HG02840 (cell line): ENCODE results near the gene REV3L.
"Not testable (repeated sequence)": the region's sequence is repeated elsewhere in the genome, so short reads cannot be mapped to it uniquely, and the experiment has no call there.

ENCODE experiments used
- ATAC-seq: cut with Tn5 transposase; IDR thresholded peaks from one replicate; pipeline ENCODE4 v1.9.1; 2021; ENCODE audit warnings: mild to moderate bottlenecking, moderate library complexity, moderate number of reproducible peaks; ENCODE audit not compliant: unreplicated experiment, low FRiP score

REV3L gene, protein sequence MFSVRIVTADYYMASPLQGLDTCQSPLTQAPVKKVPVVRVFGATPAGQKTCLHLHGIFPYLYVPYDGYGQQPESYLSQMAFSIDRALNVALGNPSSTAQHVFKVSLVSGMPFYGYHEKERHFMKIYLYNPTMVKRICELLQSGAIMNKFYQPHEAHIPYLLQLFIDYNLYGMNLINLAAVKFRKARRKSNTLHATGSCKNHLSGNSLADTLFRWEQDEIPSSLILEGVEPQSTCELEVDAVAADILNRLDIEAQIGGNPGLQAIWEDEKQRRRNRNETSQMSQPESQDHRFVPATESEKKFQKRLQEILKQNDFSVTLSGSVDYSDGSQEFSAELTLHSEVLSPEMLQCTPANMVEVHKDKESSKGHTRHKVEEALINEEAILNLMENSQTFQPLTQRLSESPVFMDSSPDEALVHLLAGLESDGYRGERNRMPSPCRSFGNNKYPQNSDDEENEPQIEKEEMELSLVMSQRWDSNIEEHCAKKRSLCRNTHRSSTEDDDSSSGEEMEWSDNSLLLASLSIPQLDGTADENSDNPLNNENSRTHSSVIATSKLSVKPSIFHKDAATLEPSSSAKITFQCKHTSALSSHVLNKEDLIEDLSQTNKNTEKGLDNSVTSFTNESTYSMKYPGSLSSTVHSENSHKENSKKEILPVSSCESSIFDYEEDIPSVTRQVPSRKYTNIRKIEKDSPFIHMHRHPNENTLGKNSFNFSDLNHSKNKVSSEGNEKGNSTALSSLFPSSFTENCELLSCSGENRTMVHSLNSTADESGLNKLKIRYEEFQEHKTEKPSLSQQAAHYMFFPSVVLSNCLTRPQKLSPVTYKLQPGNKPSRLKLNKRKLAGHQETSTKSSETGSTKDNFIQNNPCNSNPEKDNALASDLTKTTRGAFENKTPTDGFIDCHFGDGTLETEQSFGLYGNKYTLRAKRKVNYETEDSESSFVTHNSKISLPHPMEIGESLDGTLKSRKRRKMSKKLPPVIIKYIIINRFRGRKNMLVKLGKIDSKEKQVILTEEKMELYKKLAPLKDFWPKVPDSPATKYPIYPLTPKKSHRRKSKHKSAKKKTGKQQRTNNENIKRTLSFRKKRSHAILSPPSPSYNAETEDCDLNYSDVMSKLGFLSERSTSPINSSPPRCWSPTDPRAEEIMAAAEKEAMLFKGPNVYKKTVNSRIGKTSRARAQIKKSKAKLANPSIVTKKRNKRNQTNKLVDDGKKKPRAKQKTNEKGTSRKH (N-terminal part only)

DNA sequence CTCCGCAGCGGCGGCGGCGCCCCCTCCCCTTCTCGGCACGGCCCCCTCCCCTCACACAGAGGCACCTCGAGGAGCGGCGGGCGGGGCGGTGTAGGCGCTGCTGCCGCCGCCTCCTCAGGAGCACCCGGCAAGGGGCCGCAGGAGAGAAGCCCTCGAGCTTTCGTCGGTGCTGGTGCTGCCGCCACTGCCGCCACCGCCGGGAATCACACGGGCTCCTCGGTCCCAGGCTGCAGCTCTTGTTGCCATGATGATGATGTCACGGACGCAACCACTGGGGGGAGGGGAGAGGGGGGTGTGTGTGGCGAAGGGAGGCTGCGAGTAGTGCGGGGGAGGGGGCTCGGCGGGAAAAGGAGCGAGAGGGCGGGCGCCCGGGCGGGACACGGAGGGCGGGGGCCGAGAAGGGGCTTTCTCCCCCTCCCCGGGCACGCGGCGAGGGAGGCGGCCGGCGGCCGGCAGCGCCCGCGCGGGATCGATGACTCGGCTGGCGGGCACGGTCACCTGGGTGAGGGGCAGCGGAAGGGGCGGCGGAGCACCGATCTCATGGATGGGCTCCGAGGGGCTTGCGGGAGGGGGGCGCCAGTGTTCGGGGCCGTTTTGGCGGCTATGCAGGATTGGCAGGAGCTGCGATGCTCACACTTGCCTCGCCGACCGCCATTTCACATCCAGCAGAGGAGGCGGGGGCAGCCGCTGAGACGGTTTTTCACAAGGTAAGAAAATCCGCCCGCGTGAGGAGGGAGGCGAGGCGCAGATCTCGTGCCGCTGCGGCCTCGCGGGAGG lies at the start of gene REV3L:
REV3L (minus strand) TSS at position 260 of the 777 bp plus-strand sequence. CDS start 330 bp downstream, outside the sequence.
- ATAC-seq, result peak; percentile 31

DNA sequence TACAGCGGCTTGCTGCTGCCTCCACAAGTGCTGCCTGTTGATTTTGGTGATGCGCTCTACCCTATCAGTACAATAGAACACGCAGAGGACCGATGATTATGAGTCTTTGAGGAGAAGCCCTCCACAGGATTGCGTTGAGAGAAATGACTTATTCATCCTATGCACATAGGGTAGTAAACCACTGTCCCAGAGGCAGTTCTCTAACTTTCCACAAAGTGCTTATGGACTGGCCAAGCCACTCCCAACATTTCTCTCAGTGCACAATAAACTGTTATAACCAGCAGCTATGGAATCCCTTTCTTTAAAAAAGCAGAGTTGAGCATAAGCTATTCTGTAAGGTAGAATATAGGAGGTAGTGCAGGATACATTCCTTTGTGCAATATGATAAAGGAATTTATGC lies 48.2 kb upstream of the REV3L start:
- no peak for ATAC-seq

DNA sequence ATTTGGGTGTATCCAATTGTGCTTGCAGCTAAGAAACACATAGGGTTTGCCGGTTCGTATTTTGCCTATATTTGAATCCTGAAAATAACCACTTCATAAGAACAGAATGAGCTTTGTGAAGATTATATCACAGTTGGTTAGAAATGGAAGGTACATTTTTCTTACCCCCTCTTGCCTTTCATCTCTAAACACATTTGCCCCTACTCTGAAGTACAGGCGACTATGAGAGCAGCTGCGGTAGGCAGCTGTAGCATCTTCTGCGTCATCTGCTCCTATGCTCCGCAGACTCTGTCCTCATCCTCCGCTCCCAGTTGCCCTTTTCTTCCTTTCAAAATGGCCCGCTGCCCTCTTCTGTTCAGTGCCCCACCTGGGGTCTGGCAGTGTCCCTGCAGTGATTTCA lies 47.6 kb upstream of the REV3L start:
- ATAC-seq, result no peak

DNA sequence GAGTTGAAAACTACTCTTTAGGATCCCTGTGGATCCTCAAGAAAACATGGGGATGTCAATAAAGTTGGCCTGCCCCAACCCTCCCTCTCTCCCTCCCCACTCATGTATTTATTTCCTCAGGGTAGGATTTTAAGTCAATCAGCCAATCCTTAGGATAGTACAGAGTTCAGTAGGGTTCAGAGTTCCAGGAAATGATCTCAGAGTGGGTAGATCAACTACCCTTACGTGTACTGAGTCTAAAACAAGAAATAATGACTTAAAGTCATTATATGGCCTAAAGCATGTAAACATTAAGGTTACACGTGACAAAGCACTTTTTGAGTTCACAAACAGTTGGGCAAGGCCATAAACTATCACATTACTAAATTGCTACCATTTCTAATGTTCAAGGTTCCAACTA lies 47.2 kb upstream of the REV3L start:
- no peak for ATAC-seq

DNA sequence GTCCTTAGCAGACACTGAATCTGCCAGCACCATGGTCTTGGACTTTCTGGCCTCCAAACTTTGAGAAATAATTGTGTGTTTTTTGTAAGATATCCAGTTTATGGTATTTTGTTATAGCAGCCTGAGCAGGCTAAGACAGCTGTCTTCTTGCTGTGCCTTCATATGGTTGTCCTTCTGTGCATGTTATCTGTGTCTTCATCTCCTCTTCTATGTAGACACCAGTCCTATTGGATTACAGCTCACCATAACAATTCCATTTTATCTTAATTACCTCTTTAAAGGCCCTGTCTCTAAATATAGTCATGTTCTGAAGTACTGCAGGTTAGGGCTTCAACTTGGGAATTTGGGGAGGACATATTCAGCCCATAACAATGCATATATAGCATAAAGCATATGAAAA lies 44.3 kb upstream of the REV3L start:
- no peak for ATAC-seq

DNA sequence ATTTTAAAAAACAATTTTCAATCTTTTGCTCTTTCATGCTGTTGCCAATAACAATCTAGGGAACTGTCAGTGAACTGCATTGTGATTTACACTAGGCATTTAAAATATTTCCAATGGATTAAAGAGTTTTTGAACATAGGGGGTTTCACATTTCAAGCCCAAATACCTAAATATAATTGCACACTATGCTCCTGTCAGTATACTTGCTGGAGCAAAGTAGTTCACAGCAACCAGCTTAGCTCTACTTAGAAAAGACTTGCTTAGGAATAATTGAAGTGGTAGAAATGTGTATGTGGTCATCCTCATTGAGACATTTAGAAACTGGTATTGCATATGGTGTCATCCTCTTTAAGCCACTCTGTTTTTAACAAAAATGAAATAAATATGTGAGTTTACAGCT lies 41.7 kb upstream of the REV3L start:
- no peak for ATAC-seq

DNA sequence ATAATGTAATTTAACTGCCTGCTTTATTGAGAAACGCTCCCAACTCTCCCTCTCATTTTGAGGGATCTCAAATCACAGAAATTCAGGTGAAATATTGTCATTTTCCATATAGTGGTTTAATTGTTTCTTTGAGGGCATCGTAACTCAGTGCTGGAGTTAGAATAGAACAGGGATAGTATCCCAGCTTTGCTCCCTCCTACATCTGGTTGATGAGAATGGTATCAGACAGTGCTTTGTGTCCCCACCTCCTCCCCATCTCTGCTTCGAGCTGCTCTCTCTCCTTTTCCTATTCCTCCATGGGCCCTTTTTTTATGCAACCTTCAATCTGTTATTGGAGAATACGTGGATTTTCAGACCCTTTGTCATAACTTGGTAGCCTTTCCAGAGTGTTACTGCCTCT lies 41.2 kb upstream of the REV3L start:
- ATAC-seq, result no peak

DNA sequence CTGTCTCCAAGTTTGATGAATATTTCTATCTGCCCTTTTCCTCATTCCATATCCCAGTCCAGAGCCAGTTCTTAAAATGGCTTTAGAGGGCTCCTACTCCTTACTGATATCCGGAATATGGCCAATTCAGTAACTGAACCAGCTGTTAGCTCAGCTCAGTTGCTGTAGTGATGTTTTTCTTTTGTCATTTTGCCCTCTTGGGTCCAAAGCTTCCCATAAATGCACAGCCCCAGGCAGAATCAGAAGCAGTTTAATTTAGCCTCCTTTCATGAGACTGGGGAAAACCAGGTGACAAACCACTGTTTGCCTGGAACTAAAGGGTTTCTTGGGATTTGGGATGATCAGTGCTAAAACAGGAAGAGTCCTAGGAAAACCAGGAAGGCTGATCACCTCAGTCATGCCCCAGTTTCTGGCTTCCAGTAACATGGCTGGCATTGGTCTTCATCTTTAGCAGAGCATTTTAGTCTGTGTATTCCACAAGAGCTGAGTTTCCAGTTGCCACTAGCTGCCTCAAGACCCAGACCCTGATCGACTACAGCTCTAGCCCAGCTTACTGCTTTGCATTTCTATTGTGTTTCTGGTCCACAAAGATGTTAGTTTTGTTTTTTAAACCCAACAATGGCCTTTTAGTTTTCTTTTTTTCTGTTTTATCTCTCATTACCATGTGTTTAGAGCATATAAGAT lies 40.6 kb upstream of the REV3L start:
- no peak for ATAC-seq

DNA sequence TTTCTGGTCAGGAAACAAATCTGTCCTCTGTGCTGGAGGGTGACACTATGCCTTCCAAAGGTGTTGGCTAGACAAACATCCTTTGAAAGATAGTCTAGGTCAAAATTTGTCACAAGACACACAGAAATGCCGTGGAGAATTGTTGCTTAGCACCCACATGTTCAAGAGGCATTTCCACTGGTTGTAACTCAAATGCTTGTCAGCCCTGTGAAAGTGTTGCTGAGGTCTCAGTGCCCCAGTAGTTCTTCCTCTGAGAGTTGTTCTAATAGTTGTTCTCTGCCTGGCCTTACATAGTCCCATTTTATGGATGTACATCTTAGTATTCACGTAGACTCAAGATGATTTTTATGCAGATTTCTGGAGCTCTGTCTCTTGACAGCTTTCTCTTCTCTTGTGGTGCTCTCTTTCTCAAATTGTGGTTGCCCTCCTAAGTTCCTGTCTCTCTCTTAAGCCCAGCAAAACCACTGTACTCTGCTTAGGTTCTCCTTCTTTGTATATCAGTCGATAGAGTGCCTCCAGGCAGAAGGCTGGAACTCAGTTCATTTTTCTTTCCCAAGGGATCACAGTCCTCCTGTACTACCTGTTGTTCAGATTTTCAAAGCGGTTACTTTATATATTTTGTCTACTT lies 39.5 kb upstream of the REV3L start:
- no peak for ATAC-seq

DNA sequence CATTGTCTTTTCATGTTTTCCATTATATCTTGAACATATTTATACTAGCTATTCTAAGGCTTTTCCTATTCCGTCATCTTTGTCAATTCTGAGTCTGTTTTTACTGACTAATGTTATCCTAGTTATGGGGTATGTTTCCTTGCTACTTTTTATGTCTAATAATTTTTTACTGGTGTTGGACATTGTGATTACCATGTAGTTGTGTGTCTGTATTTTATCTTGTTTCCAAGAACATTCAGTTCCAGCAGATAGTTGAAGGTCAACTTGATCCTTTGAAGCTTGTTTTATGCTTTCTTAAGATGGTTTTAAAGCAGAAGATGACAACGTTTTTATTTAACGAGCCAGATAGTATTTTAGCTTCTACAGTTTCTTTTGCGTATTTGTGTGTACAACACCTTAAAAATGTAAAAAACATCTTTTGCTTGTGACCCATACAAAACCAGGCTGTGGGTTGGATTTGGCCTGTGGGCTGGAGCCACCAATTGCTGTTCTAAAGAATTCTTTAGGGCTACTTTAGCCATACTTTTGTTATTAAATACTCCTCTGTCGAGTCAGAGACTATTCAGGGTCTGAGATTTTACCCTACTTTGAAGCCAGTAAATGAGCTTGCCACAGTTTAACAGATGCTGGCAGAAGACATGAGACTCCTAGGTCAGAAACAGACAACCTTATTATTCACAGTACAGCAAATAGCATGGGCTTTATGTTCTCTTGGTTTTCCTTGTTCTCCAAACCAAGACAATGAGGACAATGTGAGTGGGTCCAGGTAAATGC lies 38.7 kb upstream of the REV3L start:
- ATAC-seq, result no peak

DNA sequence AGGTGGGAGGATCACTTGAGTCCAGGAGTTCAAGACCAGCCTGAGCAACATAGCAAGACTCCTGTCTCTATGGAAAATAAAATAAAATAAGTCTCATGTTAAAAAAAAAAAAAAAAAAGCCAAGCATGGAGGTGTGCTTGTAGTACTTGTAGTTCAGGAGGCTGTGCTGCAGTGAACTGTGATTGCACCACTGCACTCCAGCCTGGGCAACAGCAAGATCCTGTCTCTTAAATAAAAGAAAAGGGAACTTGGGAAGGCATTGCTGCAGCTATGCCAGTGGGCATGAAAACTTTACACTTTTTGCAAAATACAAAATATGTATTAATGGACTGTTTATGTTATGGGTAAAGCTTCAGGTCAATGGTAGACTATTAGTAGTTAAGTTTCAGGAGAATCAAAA lies 37.5 kb upstream of the REV3L start:
- no peak for ATAC-seq

DNA sequence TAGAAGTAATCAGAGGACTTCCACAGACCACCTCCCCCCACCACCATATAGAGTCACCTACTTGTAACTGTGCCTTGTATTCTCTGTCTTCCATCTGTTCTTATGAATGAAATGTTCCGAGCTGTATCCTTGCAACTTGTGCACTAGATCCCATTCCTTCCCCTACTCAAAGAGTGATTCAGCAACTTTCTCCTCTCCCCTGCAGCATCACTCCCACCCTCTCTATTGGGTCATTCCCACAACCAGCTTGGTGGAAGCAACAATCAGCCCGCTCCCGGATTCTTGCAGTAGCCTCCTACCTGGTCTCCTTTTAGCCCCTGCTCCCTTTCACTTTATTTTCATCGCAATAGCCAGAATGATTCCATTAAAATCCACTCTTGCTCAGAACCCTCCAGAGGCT lies 34.9 kb upstream of the REV3L start:
- no peak for ATAC-seq

DNA sequence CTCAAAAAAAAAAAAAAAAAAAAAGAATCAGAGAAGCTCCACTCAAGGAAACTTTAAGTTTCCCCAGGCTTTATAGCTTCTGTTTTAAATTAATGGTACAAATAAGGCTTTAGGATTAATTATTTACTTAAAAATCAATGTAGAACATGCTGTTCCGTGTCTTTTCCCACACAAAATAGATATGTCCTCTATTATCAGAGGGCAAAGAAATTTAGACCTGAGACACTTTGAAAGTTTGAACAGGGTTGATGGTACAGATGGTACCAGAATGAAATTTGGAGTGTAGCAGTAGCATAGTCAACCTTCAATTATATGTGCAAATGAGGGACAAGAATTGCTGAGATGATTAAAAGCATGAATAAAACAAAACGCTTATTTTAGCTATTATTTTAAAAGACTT lies 32.2 kb upstream of the REV3L start:
- ATAC-seq, result no peak

DNA sequence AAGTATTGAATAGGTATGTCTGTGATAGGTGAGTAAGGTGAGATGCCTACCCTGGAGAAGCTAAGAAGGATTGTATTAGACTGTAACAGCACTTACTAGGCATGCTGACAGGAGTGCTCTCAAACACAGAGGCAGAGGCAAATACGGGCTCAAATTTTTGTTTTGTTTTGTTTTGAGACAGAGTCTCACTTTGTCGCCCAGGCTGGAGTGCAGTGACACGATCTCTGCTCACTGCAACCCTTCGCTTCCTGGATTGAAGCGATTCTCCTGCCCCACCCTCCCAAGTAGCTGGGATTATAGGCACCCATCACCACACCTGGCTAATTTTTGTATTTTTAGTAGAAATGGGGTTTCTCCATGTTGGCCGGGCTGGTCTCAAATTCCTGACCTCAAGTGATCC lies 31.5 kb upstream of the REV3L start:
- ATAC-seq, result not testable (repeated sequence)

DNA sequence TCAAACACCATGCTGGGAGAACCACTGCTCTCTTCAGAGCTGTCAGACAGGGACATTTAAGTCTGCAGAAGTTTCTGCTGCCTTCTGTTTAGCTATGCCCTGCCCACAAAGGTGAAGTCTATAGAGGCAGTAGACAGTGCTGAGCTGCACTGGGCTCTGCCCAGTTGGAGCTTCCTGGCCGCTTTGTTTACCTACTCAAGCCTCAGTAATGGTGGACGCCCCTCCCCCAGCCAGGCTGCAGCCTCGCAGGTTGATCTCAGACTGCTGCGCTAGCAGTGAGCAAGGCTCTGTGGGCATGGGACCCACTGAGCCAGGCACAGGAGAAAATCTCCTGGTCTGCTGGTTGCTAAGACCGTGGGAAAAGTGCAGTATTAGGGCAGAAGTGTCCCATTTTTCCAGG lies 24.2 kb upstream of the REV3L start:
- not testable (repeated sequence) for ATAC-seq

DNA sequence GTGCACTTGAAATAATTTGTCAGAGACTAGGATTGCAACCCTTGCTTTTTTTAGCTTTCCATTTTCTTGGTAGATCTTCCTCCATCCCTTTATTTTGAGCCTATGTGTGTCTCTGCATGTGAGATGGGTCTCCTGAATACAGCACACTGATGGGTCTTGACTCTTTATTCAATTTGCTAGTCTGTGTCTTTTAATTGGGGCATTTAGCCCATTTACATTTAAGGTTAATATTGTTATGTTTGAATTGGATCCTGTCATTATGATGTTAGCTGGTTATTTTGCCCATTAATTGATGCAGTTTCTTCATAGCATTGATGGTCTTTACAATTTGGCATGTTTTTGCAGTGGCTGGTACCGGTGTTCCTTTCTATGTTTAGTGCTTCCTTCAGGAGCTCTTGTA lies 22.5 kb upstream of the REV3L start:
- not testable (repeated sequence) for ATAC-seq

DNA sequence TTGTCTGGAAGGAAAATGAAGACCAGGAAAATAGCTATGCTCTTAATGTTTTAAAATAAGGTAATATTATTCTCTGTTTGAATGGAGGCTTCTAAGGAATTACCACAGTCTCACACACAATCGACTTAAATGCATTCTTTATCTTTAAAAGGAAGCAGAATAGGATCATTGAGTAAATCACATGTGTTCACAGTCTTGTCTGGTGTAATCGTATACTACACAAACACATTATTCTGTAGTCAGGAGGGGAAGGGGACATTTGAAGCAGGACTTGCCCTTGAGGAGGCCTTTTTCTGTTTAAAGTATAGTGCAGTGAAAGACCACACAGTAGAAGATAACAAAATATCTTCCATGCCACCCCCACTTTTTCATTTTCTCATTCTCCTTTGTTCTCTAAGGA lies 20.6 kb upstream of the REV3L start:
- no peak for ATAC-seq

DNA sequence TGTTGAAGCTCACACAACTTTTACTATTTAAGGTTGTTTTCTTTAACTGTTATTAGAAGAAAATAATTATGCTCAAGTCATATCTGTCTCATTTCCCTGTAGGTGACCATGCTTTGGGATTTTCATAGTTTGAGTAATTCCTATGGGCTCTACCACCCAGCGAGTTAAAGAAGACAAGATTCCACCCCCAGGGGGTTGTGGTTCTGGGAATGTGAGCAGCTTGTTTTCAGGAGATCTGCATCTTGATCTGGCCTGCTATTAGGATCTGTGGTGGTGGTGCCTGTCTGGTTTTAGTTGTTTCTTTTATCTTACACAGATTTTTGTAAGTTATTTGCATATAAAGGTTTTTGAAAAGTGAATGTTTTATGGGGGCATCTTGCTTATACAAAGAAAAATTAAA lies 20.2 kb upstream of the REV3L start:
- ATAC-seq, result no peak
